Hepatocyte (in vitro differentiated cells): ENCODE results near the gene COPS9.

ENCODE experiments used
- EZH2phosphoT487 ChIP-seq: fragments of 200-600 bp; sonication (generic); IDR thresholded peaks from one replicate; pipeline ENCODE4 v1.6.1; 2018; ENCODE audit warnings: antibody characterized with exemption, mild to moderate bottlenecking, low read depth, moderate library complexity; ENCODE audit not compliant: unreplicated experiment, severe bottlenecking
- TF ChIP-seq, protein P1 (sequence below): fragments of 200-600 bp; sonication (generic); IDR thresholded peaks from 2 replicates; pipeline ENCODE4 v1.5.1; 2016; ENCODE audit warnings: antibody characterized with exemption, mild to moderate bottlenecking; ENCODE audit not compliant: poor library complexity

DNA sequence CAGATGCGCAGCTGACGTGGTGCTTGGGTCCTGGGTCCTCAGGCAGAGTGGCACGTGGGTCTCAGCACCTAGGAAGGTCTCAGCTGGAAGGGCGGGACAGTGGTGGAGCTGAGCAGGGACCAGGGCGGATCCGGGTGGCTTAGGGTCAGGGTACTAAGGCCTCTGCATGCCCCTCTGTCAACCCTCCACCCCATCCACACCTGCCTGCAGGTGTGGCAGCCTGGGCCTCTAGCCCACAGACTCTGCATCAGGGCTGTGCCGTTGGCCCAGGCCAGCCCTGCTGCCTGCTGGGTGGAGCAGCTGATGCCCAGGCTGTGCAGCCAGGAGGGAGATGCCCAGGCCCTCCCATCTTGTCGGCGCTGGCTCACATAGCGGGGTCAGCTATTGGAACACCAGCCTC is 28.9 kb upstream of the COPS9 start:
- TF ChIP-seq, protein P1, sequence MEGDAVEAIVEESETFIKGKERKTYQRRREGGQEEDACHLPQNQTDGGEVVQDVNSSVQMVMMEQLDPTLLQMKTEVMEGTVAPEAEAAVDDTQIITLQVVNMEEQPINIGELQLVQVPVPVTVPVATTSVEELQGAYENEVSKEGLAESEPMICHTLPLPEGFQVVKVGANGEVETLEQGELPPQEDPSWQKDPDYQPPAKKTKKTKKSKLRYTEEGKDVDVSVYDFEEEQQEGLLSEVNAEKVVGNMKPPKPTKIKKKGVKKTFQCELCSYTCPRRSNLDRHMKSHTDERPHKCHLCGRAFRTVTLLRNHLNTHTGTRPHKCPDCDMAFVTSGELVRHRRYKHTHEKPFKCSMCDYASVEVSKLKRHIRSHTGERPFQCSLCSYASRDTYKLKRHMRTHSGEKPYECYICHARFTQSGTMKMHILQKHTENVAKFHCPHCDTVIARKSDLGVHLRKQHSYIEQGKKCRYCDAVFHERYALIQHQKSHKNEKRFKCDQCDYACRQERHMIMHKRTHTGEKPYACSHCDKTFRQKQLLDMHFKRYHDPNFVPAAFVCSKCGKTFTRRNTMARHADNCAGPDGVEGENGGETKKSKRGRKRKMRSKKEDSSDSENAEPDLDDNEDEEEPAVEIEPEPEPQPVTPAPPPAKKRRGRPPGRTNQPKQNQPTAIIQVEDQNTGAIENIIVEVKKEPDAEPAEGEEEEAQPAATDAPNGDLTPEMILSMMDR, result no peak
- TF ChIP-seq EZH2phosphoT487, result no peak
